ENCODE results near the gene JDP2.
A peak's percentile ranks its signal among the peaks of the same experiment; 100 is the strongest.

JDP2 gene

GRCh38 chr14:75438486-75439080 lies 10.8 kb downstream of the JDP2 start:
- no peak for DNase-seq

GRCh38 chr14:75439989-75440388 lies 12.2 kb downstream of the JDP2 start:
- no peak for DNase-seq

GRCh38 chr14:75440733-75441477 lies 13.1 kb downstream of the JDP2 start:
- no peak for DNase-seq

GRCh38 chr14:75441728-75442127 lies 13.9 kb downstream of the JDP2 start:
- no peak for DNase-seq

- no peak for DNase-seq
These were observed 14.3 kb downstream of the JDP2 start for GRCh38 chr14:75442166-75442565.

GRCh38 chr14:75442642-75443041 lies 14.8 kb downstream of the JDP2 start:
- DNase-seq, result peak; percentile 46

- DNase-seq, result no peak
These were observed 15.6 kb downstream of the JDP2 start for GRCh38 chr14:75443203-75443969.

GRCh38 chr14:75445236-75445635 lies 17.4 kb downstream of the JDP2 start:
- no peak for DNase-seq

- DNase-seq, result no peak
These were observed 18.1 kb downstream of the JDP2 start for GRCh38 chr14:75445963-75446362.

- DNase-seq, result no peak
These were observed 18.6 kb downstream of the JDP2 start for GRCh38 chr14:75446447-75446846.

GRCh38 chr14:75448209-75448608 lies 20.4 kb downstream of the JDP2 start:
- DNase-seq, result no peak

- DNase-seq, result no peak
These were observed 21.2 kb downstream of the JDP2 start for GRCh38 chr14:75449036-75449435.

- no peak for DNase-seq
These were observed 21.9 kb downstream of the JDP2 start for GRCh38 chr14:75449696-75450095.

GRCh38 chr14:75450381-75451276 lies 22.8 kb downstream of the JDP2 start:
- no peak for DNase-seq

GRCh38 chr14:75452324-75452723 lies 24.5 kb downstream of the JDP2 start:
- DNase-seq, result no peak

- no peak for DNase-seq
These were observed 25.3 kb downstream of the JDP2 start for GRCh38 chr14:75452900-75453816.

- DNase-seq, result peak; percentile 44
These were observed 26.1 kb downstream of the JDP2 start for GRCh38 chr14:75453817-75454434.

- DNase-seq, result peak; percentile 44
These were observed 27.2 kb downstream of the JDP2 start for GRCh38 chr14:75454963-75455546.

GRCh38 chr14:75456069-75456996 lies 28.5 kb downstream of the JDP2 start:
- DNase-seq, result no peak

GRCh38 chr14:75456997-75457335 lies 29.1 kb downstream of the JDP2 start:
- no peak for DNase-seq

All from hematopoietic multipotent progenitor cell treated with erythropoietin and hydrocortisone succinate and interleukin-3 and kit ligand, for 8 days (in vitro differentiated cells).